ENCODE results near the gene ENTHD1. TPM values are rescaled to one million over a fixed set of nuclear protein-coding genes. Genes with fewer than 3 reads are reported as not detected.

Gene ENTHD1
- total RNA-seq, 4 donors from 2014 or later: not detected

- no peak for TF ChIP-seq CTCF (IDR thresholded peaks at IDR 0.05)
- TF ChIP-seq POLR2A (IDR thresholded peaks at IDR 0.05): no peak
- Histone ChIP-seq H3K9me3 (no peaks in the 10 kb centered on the region), H3K4me3 (no peak overlapping the region), H3K36me3 (no peaks in the 10 kb centered on the region), H3K27me3 (no peaks in the 10 kb centered on the region), H3K27ac (no peak overlapping the region), H3K4me1 (no peaks in the 10 kb centered on the region)
- no peak for DNase-seq
Observed at GRCh38 chr22:39732625-39733024, 160.9 kb downstream of the ENTHD1 start.

GRCh38 chr22:39731881-39732555, 161.5 kb downstream of the ENTHD1 start:
- Histone ChIP-seq H3K27ac (no peak overlapping the region), H3K4me3 (no peak overlapping the region), H3K4me1 (no peaks in the 10 kb centered on the region), H3K36me3 (no peaks in the 10 kb centered on the region), H3K27me3 (no peaks in the 10 kb centered on the region), H3K9me3 (no peaks in the 10 kb centered on the region)
- DNase-seq: no peak
- TF ChIP-seq POLR2A (IDR thresholded peaks at IDR 0.05) (no peak), CTCF (IDR thresholded peaks at IDR 0.05) (no peak)

GRCh38 chr22:39731481-39731880, 162.1 kb downstream of the ENTHD1 start:
- Histone ChIP-seq H3K27me3 (no peaks in the 10 kb centered on the region), H3K36me3 (no peaks in the 10 kb centered on the region), H3K4me3 (no peak overlapping the region), H3K9me3 (no peaks in the 10 kb centered on the region), H3K27ac (no peak overlapping the region), H3K4me1 (no peaks in the 10 kb centered on the region)
- TF ChIP-seq POLR2A (IDR thresholded peaks at IDR 0.05) (no peak), CTCF (IDR thresholded peaks at IDR 0.05) (no peak)
- no peak for DNase-seq

- no peaks in the 10 kb centered on the region for H3K9me3 ChIP-seq
- TF ChIP-seq POLR2A (IDR thresholded peaks at IDR 0.05): no peak
- TF ChIP-seq CTCF (IDR thresholded peaks at IDR 0.05): no peak
- no peaks in the 10 kb centered on the region for H3K27me3 ChIP-seq
- H3K27ac ChIP-seq: no peak overlapping the region
- H3K4me1 ChIP-seq: no peaks in the 10 kb centered on the region
- H3K36me3 ChIP-seq: no peaks in the 10 kb centered on the region
- DNase-seq: no peak
- no peak overlapping the region for H3K4me3 ChIP-seq
Observed at GRCh38 chr22:39729141-39729934, 164.2 kb downstream of the ENTHD1 start.

DNA sequence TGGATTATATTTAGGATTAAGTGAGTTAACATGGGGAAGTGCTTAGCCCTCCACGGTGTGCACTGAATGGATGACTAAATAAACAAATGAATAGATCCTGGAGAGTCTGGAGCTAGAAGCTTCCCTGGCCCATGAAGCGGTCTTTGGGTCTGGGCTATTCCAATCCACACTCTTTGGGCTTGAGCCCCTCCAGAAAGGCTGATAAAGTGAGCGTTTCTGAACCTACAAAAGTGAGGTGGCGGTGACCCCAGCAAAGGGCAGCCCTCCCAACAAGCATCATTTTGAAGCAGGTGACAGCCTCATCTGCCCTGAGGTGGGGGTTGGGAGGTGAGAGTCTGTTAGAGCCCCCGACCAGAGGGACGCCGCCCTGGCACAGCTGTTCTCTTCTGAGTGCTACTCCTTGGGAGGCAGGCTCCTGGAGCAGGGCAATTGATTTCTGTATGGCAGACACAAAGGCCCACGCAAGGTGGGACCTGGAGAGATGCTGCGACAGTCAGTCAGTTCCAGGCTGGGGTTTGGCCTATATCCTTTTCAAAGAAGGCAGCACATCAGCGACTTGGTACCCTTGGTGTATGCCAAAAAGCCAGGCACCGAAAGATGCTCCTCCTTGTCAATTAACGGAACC, 165.2 kb downstream of the ENTHD1 start:
- Histone ChIP-seq H3K36me3 (no peaks in the 10 kb centered on the region), H3K4me3 (no peak overlapping the region), H3K27ac (no peak overlapping the region), H3K9me3 (no peaks in the 10 kb centered on the region), H3K27me3 (no peaks in the 10 kb centered on the region), H3K4me1 (peaks cover 0 to 3% (median 0%) of the 10 kb centered on the region in 4 donors)
- peak in 1 of 3 donors; percentile 24 for DNase-seq
- TF ChIP-seq POLR2A (IDR thresholded peaks at IDR 0.05): no peak
- no peak for TF ChIP-seq CTCF (IDR thresholded peaks at IDR 0.05)

All from Peyer's patch (tissue), 4 donors.